Activated CD8-positive, alpha-beta memory T cell treated with anti-CD3 and anti-CD28 coated beads for 36 hours (primary cell): ENCODE data around the gene SUCO. TPM values are rescaled to one million over a fixed set of nuclear protein-coding genes. Genes with fewer than 3 reads are reported as not detected.

Source experiments
- CTCF ChIA-PET: fragments of 350-600 bp; sonication (Branson Sonifier 250); formaldehyde crosslinking; loops from one replicate; lab custom pipeline; 2021; ENCODE audit warnings: antibody characterized with exemption; lab: Charles Lee
- POLR2A ChIA-PET: fragments of 350-600 bp; sonication (Branson Sonifier 250); formaldehyde crosslinking; loops from one replicate; lab custom pipeline; 2021; ENCODE audit warnings: antibody characterized with exemption; lab: Charles Lee
- total RNA-seq, 2 experiments: library from RNA; stranded (reverse); gene quantifications; one replicate each; pipeline ENCODE4 v1.2.3, GENCODE V29; 2021

Gene SUCO
- total RNA-seq, 2 experiments from 2014 or later = 18.9 to 20.6 TPM

- ChIA-PET CTCF (no interaction called here), POLR2A (no interaction called here)
These were observed 96.2 kb downstream of the SUCO start for GRCh38 chr1:172629170-172629569.

GRCh38 chr1:172629638-172630037 is 96.7 kb downstream of the SUCO start:
- POLR2A ChIA-PET = no interaction called here
- CTCF ChIA-PET = no interaction called here

GRCh38 chr1:172630056-172630818 is 97.3 kb downstream of the SUCO start:
- ChIA-PET CTCF (no interaction called here), POLR2A (no interaction called here)

- ChIA-PET CTCF (no interaction called here), POLR2A (no interaction called here)
These were observed 97.9 kb downstream of the SUCO start for GRCh38 chr1:172630868-172631267.

GRCh38 chr1:172637522-172637921 is 104.6 kb downstream of the SUCO start:
- ChIA-PET POLR2A (interaction anchor here (1.0 to 1.7 kb wide), 3 partner anchors 23 to 71 kb away, joined by 4 to 7 read pairs (median 5); no protein-coding TSS in a partner anchor), CTCF (interaction anchor here (0.8 to 1.5 kb wide), 4 partner anchors 21 to 87 kb away, joined by 3 to 4 read pairs (median 3); partner anchors contain the start of gene FASLG)

- CTCF ChIA-PET = interaction anchor here (1.2 to 1.6 kb wide), 2 partner anchors 24 to 45 kb away, joined by 3 to 5 read pairs; no protein-coding TSS in a partner anchor
- POLR2A ChIA-PET = interaction anchor here (1.0 to 3.0 kb wide), 4 partner anchors 21 to 70 kb away, joined by 4 to 11 read pairs (median 6); partner anchors contain the start of gene FASLG
These were observed 105.3 kb downstream of the SUCO start for GRCh38 chr1:172638249-172638648.

- ChIA-PET CTCF (interaction anchor here (0.7 to 1.7 kb wide), 10 partner anchors 17 to 103 kb away, joined by 3 to 8 read pairs (median 4); partner anchors contain the start of gene FASLG), POLR2A (interaction anchor here (0.7 to 3.0 kb wide), 6 partner anchors 20 to 206 kb away, joined by 3 to 12 read pairs (median 6); partner anchors contain the start of gene FASLG)
These were observed 106.2 kb downstream of the SUCO start for GRCh38 chr1:172638885-172639831.

- ChIA-PET POLR2A (interaction anchor here (1.3 to 3.0 kb wide), 4 partner anchors 19 to 30 kb away, joined by 3 to 12 read pairs (median 8); partner anchors contain the start of gene FASLG), CTCF (interaction anchor here (1.2 to 1.7 kb wide), 6 partner anchors 16 to 59 kb away, joined by 3 to 8 read pairs (median 5); partner anchors contain the start of gene FASLG)
These were observed 107.2 kb downstream of the SUCO start for GRCh38 chr1:172640111-172640510.

- ChIA-PET POLR2A (interaction anchor here (0.7 kb wide), 1 partner anchor 21 kb away, joined by 3 read pairs; no protein-coding TSS in a partner anchor), CTCF (interaction anchor here (0.5 to 0.8 kb wide), 2 partner anchors 31 to 1226 kb away, joined by 3 read pairs; partner anchors contain the start of genes GAS5 and ZBTB37)
These were observed 108.5 kb downstream of the SUCO start for GRCh38 chr1:172641492-172641891.

- POLR2A ChIA-PET = interaction anchor here (0.7 kb wide), 1 partner anchor 32 kb away, joined by 3 read pairs; no protein-coding TSS in a partner anchor
- CTCF ChIA-PET = no interaction called here
These were observed 110.0 kb downstream of the SUCO start for GRCh38 chr1:172642970-172643369.

GRCh38 chr1:172646653-172647052 is 113.7 kb downstream of the SUCO start:
- CTCF ChIA-PET = interaction anchor here (1.2 to 1.6 kb wide), 2 partner anchors 12 to 14 kb away, joined by 3 to 6 read pairs; partner anchors contain the start of gene FASLG
- POLR2A ChIA-PET = no interaction called here

- ChIA-PET CTCF (interaction anchor here (1.2 to 1.6 kb wide), 2 partner anchors 12 to 13 kb away, joined by 3 to 6 read pairs; partner anchors contain the start of gene FASLG), POLR2A (no interaction called here)
These were observed 114.2 kb downstream of the SUCO start for GRCh38 chr1:172647110-172647564.

GRCh38 chr1:172647987-172648386 is 115.0 kb downstream of the SUCO start:
- ChIA-PET CTCF (interaction anchor here (1.6 kb wide), 1 partner anchor 11 kb away, joined by 6 read pairs; the partner anchor contains the start of gene FASLG), POLR2A (no interaction called here)

GRCh38 chr1:172650474-172651193 is 117.7 kb downstream of the SUCO start:
- CTCF ChIA-PET = interaction anchor here (0.5 kb wide), 1 partner anchor 251 kb away, joined by 3 read pairs; no protein-coding TSS in a partner anchor
- POLR2A ChIA-PET = no interaction called here

- POLR2A ChIA-PET = no interaction called here
- CTCF ChIA-PET = no interaction called here
These were observed 120.2 kb downstream of the SUCO start for GRCh38 chr1:172653015-172653709.

- POLR2A ChIA-PET = no interaction called here
- CTCF ChIA-PET = no interaction called here
These were observed 121.6 kb downstream of the SUCO start for GRCh38 chr1:172654535-172654934.

- ChIA-PET POLR2A (no interaction called here), CTCF (interaction anchor here (0.6 to 1.3 kb wide), 2 partner anchors 17 to 712 kb away, joined by 3 to 5 read pairs; no protein-coding TSS in a partner anchor)
These were observed 123.6 kb downstream of the SUCO start for GRCh38 chr1:172656576-172656975.
